HEK293 (cell line): ENCODE data around the gene KREMEN1.

Experiments used
- CTCF ChIP-seq: fragments of 450-650 bp; formaldehyde crosslinking; IDR thresholded peaks from 2 replicates; pipeline ENCODE4 v1.5.1; 2016; ENCODE audit warnings: missing biosample characterization, missing genetic modification characterization
- FEZF1 ChIP-seq: fragments of 450-650 bp; formaldehyde crosslinking; IDR thresholded peaks from 2 replicates; pipeline ENCODE4 v1.5.1; 2016; ENCODE audit warnings: missing biosample characterization, missing genetic modification characterization
- KLF16 ChIP-seq: fragments of 450-650 bp; formaldehyde crosslinking; IDR thresholded peaks from 2 replicates; pipeline ENCODE4 v1.5.1; 2017; ENCODE audit warnings: missing biosample characterization, missing genetic modification characterization
- KLF17 ChIP-seq: fragments of 450-650 bp; formaldehyde crosslinking; IDR thresholded peaks from 2 replicates; pipeline ENCODE4 v1.5.1; 2016; ENCODE audit warnings: missing biosample characterization, missing genetic modification characterization
- PRDM10 ChIP-seq: fragments of 450-650 bp; formaldehyde crosslinking; IDR thresholded peaks from 2 replicates; pipeline ENCODE4 v1.5.1; 2016; ENCODE audit warnings: missing biosample characterization, missing genetic modification characterization
- TRIM28 ChIP-seq: IDR thresholded peaks from 2 replicates; pipeline ENCODE4 v1.6.1; 2011; ENCODE audit warnings: low read length, control low read depth, borderline replicate concordance
- ZBTB7A ChIP-seq: fragments of 450-650 bp; formaldehyde crosslinking; IDR thresholded peaks from 2 replicates; pipeline ENCODE4 v1.5.1; 2016; ENCODE audit warnings: low read depth, missing biosample characterization, missing genetic modification characterization
- ZEB2 ChIP-seq: fragments of 450-650 bp; formaldehyde crosslinking; IDR thresholded peaks from 2 replicates; pipeline ENCODE4 v1.5.1; 2016; ENCODE audit warnings: missing biosample characterization, missing genetic modification characterization
- ZFHX2 ChIP-seq: fragments of 450-650 bp; formaldehyde crosslinking; conservative IDR thresholded peaks from 2 replicates; pipeline ENCODE4 v1.5.1; 2016; ENCODE audit warnings: missing biosample characterization, missing genetic modification characterization
- ZFP69B ChIP-seq: fragments of 450-650 bp; formaldehyde crosslinking; IDR thresholded peaks from 2 replicates; pipeline ENCODE4 v1.5.1; 2016; ENCODE audit warnings: missing biosample characterization, missing genetic modification characterization
- ZIC2 ChIP-seq: fragments of 450-650 bp; formaldehyde crosslinking; IDR thresholded peaks from 2 replicates; pipeline ENCODE4 v1.5.1; 2016; ENCODE audit warnings: missing biosample characterization, missing genetic modification characterization
- ZNF132 ChIP-seq: fragments of 450-650 bp; formaldehyde crosslinking; IDR thresholded peaks from 2 replicates; pipeline ENCODE4 v1.5.1; 2017; ENCODE audit warnings: missing biosample characterization, missing genetic modification characterization, borderline replicate concordance
- ZNF140 ChIP-seq: fragments of 450-650 bp; formaldehyde crosslinking; IDR thresholded peaks from 2 replicates; pipeline ENCODE4 v1.5.1; 2016; ENCODE audit warnings: missing biosample characterization, missing genetic modification characterization
- ZNF175 ChIP-seq: fragments of 450-650 bp; formaldehyde crosslinking; IDR thresholded peaks from 2 replicates; pipeline ENCODE4 v1.5.1; 2016; ENCODE audit warnings: missing biosample characterization, missing genetic modification characterization
- ZNF211 ChIP-seq: fragments of 450-650 bp; formaldehyde crosslinking; IDR thresholded peaks from 2 replicates; pipeline ENCODE4 v1.5.1; 2016; ENCODE audit warnings: low read depth, missing biosample characterization, missing genetic modification characterization
- ZNF221 ChIP-seq: fragments of 450-650 bp; formaldehyde crosslinking; IDR thresholded peaks from 2 replicates; pipeline ENCODE4 v1.5.1; 2017; ENCODE audit warnings: missing biosample characterization, missing genetic modification characterization, borderline replicate concordance
- ZNF23 ChIP-seq: fragments of 450-650 bp; formaldehyde crosslinking; IDR thresholded peaks from 2 replicates; pipeline ENCODE4 v1.5.1; 2016; ENCODE audit warnings: missing biosample characterization, missing genetic modification characterization, borderline replicate concordance
- ZNF341 ChIP-seq: fragments of 450-650 bp; formaldehyde crosslinking; IDR thresholded peaks from 2 replicates; pipeline ENCODE4; 2016; ENCODE audit warnings: low read depth, missing biosample characterization, missing genetic modification characterization
- ZNF354C ChIP-seq: fragments of 450-650 bp; formaldehyde crosslinking; IDR thresholded peaks from 2 replicates; pipeline ENCODE4 v1.5.1; 2016; ENCODE audit warnings: missing biosample characterization, missing genetic modification characterization, low read depth, borderline replicate concordance
- ZNF37A ChIP-seq: fragments of 450-650 bp; IDR thresholded peaks from 2 replicates; pipeline ENCODE4 v1.5.1; 2018; ENCODE audit warnings: missing biosample characterization, missing genetic modification characterization
- ZNF600 ChIP-seq: fragments of 450-650 bp; formaldehyde crosslinking; IDR thresholded peaks from 2 replicates; pipeline ENCODE4 v1.5.1; 2016; ENCODE audit warnings: missing biosample characterization, missing genetic modification characterization
- ZNF623 ChIP-seq: fragments of 450-650 bp; formaldehyde crosslinking; IDR thresholded peaks from 2 replicates; pipeline ENCODE4 v1.5.1; 2016; ENCODE audit warnings: missing biosample characterization, missing genetic modification characterization
- ZNF626 ChIP-seq: fragments of 450-650 bp; sonication (Bioruptor Pico); formaldehyde crosslinking; IDR thresholded peaks from 2 replicates; pipeline ENCODE4 v1.5.1; 2018; ENCODE audit warnings: missing biosample characterization, missing genetic modification characterization, inconsistent platforms
- ZNF677 ChIP-seq: fragments of 450-650 bp; IDR thresholded peaks from 2 replicates; pipeline ENCODE4 v1.5.0; 2018; ENCODE audit warnings: missing biosample characterization, mild to moderate bottlenecking, missing genetic modification characterization, moderate library complexity
- ZNF777 ChIP-seq: fragments of 450-650 bp; formaldehyde crosslinking; IDR thresholded peaks from 2 replicates; pipeline ENCODE4 v1.5.1; 2017; ENCODE audit warnings: missing biosample characterization, missing genetic modification characterization, borderline replicate concordance
- ZNF837 ChIP-seq: fragments of 450-650 bp; formaldehyde crosslinking; IDR thresholded peaks from 2 replicates; pipeline ENCODE4 v1.5.1; 2016; ENCODE audit warnings: missing biosample characterization, missing genetic modification characterization
- ZSCAN16 ChIP-seq: fragments of 450-650 bp; formaldehyde crosslinking; IDR thresholded peaks from 2 replicates; pipeline ENCODE4 v1.5.1; 2016; ENCODE audit warnings: missing biosample characterization, missing genetic modification characterization
- TF ChIP-seq, protein P1 (sequence below): fragments of 450-650 bp; formaldehyde crosslinking; IDR thresholded peaks from 2 replicates; pipeline ENCODE4 v1.5.1; 2016; ENCODE audit warnings: missing biosample characterization, missing genetic modification characterization
- TF ChIP-seq, protein P2 (sequence below): fragments of 450-650 bp; formaldehyde crosslinking; IDR thresholded peaks from 2 replicates; pipeline ENCODE4 v1.5.1; 2017; ENCODE audit warnings: missing biosample characterization, mild to moderate bottlenecking, missing genetic modification characterization, moderate library complexity

The KREMEN1 gene

DNA sequence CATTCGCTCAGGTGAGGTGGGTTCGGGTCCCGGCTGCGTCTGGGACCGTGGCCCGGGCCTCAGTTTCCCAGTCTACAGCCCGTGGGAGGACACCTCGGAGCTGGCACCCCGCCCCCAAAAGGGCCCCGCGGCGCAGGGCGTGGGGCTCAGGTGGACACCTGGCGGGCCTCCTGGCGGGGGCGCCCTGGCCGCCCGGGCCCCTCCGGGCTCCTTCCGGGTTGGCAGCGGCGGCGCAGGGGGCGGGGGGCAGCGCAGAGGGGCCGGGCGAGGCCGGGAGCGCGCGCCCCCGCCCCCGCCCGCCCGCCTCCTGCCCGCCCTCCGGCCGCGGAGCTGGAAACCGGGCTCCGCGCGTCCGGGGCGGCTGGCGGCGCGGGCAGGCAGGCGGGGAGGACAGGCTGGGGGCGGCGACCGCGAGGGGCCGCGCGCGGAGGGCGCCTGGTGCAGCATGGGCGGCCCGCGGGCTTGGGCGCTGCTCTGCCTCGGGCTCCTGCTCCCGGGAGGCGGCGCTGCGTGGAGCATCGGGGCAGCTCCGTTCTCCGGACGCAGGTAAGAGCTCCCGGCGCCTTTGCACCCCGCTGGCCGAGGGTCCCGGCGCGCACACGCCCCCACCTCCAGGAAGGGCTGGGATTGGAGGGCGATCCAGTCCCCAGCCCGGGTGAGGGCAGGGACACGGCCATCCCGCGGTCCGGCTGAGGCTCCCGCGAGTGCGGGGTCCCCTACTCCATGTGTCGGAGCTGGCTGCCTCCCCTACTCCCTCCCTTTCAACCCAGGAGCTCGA, 132.9 kb downstream of the KREMEN1 start, which contains the start of gene EMID1 (continued):
- TF ChIP-seq, protein P1, sequence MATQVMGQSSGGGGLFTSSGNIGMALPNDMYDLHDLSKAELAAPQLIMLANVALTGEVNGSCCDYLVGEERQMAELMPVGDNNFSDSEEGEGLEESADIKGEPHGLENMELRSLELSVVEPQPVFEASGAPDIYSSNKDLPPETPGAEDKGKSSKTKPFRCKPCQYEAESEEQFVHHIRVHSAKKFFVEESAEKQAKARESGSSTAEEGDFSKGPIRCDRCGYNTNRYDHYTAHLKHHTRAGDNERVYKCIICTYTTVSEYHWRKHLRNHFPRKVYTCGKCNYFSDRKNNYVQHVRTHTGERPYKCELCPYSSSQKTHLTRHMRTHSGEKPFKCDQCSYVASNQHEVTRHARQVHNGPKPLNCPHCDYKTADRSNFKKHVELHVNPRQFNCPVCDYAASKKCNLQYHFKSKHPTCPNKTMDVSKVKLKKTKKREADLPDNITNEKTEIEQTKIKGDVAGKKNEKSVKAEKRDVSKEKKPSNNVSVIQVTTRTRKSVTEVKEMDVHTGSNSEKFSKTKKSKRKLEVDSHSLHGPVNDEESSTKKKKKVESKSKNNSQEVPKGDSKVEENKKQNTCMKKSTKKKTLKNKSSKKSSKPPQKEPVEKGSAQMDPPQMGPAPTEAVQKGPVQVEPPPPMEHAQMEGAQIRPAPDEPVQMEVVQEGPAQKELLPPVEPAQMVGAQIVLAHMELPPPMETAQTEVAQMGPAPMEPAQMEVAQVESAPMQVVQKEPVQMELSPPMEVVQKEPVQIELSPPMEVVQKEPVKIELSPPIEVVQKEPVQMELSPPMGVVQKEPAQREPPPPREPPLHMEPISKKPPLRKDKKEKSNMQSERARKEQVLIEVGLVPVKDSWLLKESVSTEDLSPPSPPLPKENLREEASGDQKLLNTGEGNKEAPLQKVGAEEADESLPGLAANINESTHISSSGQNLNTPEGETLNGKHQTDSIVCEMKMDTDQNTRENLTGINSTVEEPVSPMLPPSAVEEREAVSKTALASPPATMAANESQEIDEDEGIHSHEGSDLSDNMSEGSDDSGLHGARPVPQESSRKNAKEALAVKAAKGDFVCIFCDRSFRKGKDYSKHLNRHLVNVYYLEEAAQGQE (tag by site-specific recombination), result no peak
- TF ChIP-seq, protein P2, sequence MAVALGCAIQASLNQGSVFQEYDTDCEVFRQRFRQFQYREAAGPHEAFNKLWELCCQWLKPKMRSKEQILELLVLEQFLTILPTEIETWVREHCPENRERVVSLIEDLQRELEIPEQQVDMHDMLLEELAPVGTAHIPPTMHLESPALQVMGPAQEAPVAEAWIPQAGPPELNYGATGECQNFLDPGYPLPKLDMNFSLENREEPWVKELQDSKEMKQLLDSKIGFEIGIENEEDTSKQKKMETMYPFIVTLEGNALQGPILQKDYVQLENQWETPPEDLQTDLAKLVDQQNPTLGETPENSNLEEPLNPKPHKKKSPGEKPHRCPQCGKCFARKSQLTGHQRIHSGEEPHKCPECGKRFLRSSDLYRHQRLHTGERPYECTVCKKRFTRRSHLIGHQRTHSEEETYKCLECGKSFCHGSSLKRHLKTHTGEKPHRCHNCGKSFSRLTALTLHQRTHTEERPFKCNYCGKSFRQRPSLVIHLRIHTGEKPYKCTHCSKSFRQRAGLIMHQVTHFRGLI (tag by site-specific recombination), result no peak
- TF ChIP-seq ZNF341 (tag by site-specific recombination) (peak; percentile 60; the same call in 1 of the 2 replicates), ZNF677 (tag by site-specific recombination) (no peak; the same call in 1 of the 2 replicates), ZNF175 (no peak), ZSCAN16 (tag by site-specific recombination) (no peak), ZNF140 (tag by site-specific recombination) (no peak), ZNF777 (tag by site-specific recombination) (no peak), KLF17 (no peak), ZEB2 (no peak), ZNF600 (tag by site-specific recombination) (peak; percentile 68), PRDM10 (tag by site-specific recombination) (0 out of 2 replicates have a peak, but pooled peaks have one; percentile 51), ZNF354C (tag by site-specific recombination) (no peak), ZFP69B (tag by site-specific recombination) (0 out of 2 replicates have a peak, but pooled peaks have one; percentile 2), CTCF (peak; percentile 73), ZNF837 (tag by site-specific recombination) (no peak), ZNF132 (no peak), TRIM28 (no peak), ZFHX2 (peak; percentile 11; the same call in 1 of the 2 replicates), ZIC2 (tag by site-specific recombination) (no peak), FEZF1 (tag by site-specific recombination) (no peak), ZNF221 (tag by site-specific recombination) (no peak), ZNF23 (tag by site-specific recombination) (no peak), ZNF37A (tag by site-specific recombination) (no peak), ZNF211 (tag by site-specific recombination) (no peak), ZNF623 (tag by site-specific recombination) (no peak), ZNF626 (tag by site-specific recombination) (no peak), KLF16 (no peak), ZBTB7A (tag by site-specific recombination) (no peak)
